Endothelial cell (in vitro differentiated cells): ENCODE results near the gene SOBP. TPM values are rescaled to one million over a fixed set of nuclear protein-coding genes. Genes with fewer than 3 reads are reported as not detected.

Experiments used
- DNase-seq: peaks from one replicate; pipeline ENCODE4 v3.0.0; 2021; ENCODE audit warnings: low spot score
- H3K27ac Mint-ChIP-seq: one replicate; pipeline ENCODE4 v1.8.0; 2021; ENCODE audit warnings: mixed read lengths, inconsistent platforms; ENCODE audit not compliant: unreplicated experiment
- H3K27me3 Mint-ChIP-seq: one replicate; pipeline ENCODE4 v1.8.0; 2021; ENCODE audit warnings: mild to moderate bottlenecking, moderate library complexity, mixed read lengths, inconsistent platforms; ENCODE audit not compliant: unreplicated experiment
- H3K36me3 Mint-ChIP-seq: one replicate; pipeline ENCODE4 v1.8.0; 2021; ENCODE audit warnings: mild to moderate bottlenecking, low read depth, mixed read lengths, inconsistent platforms; ENCODE audit not compliant: unreplicated experiment
- H3K4me1 Mint-ChIP-seq: one replicate; pipeline ENCODE4 v1.8.0; 2021; ENCODE audit warnings: mild to moderate bottlenecking, mixed read lengths, inconsistent platforms; ENCODE audit not compliant: unreplicated experiment
- H3K4me3 Mint-ChIP-seq: one replicate; pipeline ENCODE4 v1.8.0; 2021; ENCODE audit warnings: mild to moderate bottlenecking, mixed read lengths, inconsistent platforms; ENCODE audit not compliant: unreplicated experiment
- H3K9me3 Mint-ChIP-seq: one replicate; pipeline ENCODE4 v1.8.0; 2021; ENCODE audit warnings: mixed read lengths, inconsistent platforms; ENCODE audit not compliant: unreplicated experiment
- total RNA-seq: library from RNA; stranded (reverse); fragmentation: NEBNext Ultra II Directional; extraction: Animal tissue kit (Norgen Biotek cat#: 25700); gene quantifications from one replicate; pipeline ENCODE4 v1.2.1, GENCODE V29; 2021; ENCODE audit not compliant: unreplicated experiment
- TF ChIP-seq, protein P1 (sequence below): fragments of 200-600 bp; sonication (generic); IDR thresholded peaks from one replicate; pipeline ENCODE4 v1.5.0; 2021; ENCODE audit warnings: antibody characterized with exemption; ENCODE audit not compliant: unreplicated experiment

SOBP gene
- total RNA-seq, 1 donor from 2014 or later, result 1.5 TPM

- Mint-ChIP-seq H3K4me3 (no peak overlapping the region), H3K36me3 (no peaks in the 10 kb centered on the region), H3K4me1 (peaks cover 2% of the 10 kb centered on the region), H3K27me3 (no peaks in the 10 kb centered on the region), H3K9me3 (no peaks in the 10 kb centered on the region), H3K27ac (no peak overlapping the region)
- DNase-seq, result no peak
- TF ChIP-seq, protein P1, sequence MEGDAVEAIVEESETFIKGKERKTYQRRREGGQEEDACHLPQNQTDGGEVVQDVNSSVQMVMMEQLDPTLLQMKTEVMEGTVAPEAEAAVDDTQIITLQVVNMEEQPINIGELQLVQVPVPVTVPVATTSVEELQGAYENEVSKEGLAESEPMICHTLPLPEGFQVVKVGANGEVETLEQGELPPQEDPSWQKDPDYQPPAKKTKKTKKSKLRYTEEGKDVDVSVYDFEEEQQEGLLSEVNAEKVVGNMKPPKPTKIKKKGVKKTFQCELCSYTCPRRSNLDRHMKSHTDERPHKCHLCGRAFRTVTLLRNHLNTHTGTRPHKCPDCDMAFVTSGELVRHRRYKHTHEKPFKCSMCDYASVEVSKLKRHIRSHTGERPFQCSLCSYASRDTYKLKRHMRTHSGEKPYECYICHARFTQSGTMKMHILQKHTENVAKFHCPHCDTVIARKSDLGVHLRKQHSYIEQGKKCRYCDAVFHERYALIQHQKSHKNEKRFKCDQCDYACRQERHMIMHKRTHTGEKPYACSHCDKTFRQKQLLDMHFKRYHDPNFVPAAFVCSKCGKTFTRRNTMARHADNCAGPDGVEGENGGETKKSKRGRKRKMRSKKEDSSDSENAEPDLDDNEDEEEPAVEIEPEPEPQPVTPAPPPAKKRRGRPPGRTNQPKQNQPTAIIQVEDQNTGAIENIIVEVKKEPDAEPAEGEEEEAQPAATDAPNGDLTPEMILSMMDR, result no peak
Observed at GRCh38 chr6:107540465-107540857, 50.5 kb downstream of the SOBP start.

DNA sequence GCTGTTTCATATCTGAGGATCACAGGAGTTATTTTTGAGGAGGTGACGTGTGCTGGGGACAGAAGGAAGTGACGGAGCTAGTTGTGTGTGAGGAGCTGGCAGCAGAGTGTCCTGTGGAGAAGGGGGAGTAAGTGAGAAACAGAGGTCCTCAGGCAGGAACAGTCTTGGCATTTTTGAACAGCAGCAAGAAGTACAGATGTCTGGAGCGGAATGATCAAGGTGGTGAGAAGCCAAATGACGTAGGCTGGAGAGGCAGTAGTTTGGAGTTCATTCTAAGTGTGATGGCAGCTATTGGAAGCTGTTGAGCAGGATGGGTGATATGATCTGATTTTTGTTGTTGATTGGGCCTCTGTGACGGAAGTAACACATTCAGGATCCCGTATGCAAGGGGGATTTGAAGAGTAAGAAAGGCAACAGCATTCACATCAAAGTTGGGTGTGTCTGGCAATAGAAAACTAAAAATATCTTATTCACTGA lies 52.3 kb downstream of the SOBP start:
- H3K4me3 Mint-ChIP-seq, result no peak overlapping the region
- H3K27me3 Mint-ChIP-seq, result peaks cover 2% of the 10 kb centered on the region
- no peaks in the 10 kb centered on the region for H3K36me3 Mint-ChIP-seq
- TF ChIP-seq, protein P1, result no peak
- H3K9me3 Mint-ChIP-seq, result no peaks in the 10 kb centered on the region
- DNase-seq, result no peak
- H3K27ac Mint-ChIP-seq, result peak overlapping the region; percentile 0
- H3K4me1 Mint-ChIP-seq, result peaks cover 2% of the 10 kb centered on the region

GRCh38 chr6:107543088-107543487 lies 53.2 kb downstream of the SOBP start:
- Mint-ChIP-seq H3K4me1 (peaks cover 2% of the 10 kb centered on the region), H3K36me3 (no peaks in the 10 kb centered on the region), H3K9me3 (no peaks in the 10 kb centered on the region), H3K4me3 (no peak overlapping the region), H3K27ac (no peak overlapping the region), H3K27me3 (peaks cover 2% of the 10 kb centered on the region)
- DNase-seq, result no peak
- TF ChIP-seq, protein P1, result no peak

- peaks cover 2% of the 10 kb centered on the region for H3K4me1 Mint-ChIP-seq
- H3K27ac Mint-ChIP-seq, result no peak overlapping the region
- no peak overlapping the region for H3K4me3 Mint-ChIP-seq
- TF ChIP-seq, protein P1, result no peak
- no peaks in the 10 kb centered on the region for H3K36me3 Mint-ChIP-seq
- no peaks in the 10 kb centered on the region for H3K9me3 Mint-ChIP-seq
- peaks cover 2% of the 10 kb centered on the region for H3K27me3 Mint-ChIP-seq
- DNase-seq, result no peak
Observed at GRCh38 chr6:107543567-107543966, 53.6 kb downstream of the SOBP start.

- TF ChIP-seq, protein P1, result no peak
- Mint-ChIP-seq H3K4me3 (no peak overlapping the region), H3K4me1 (peaks cover 2% of the 10 kb centered on the region), H3K9me3 (no peaks in the 10 kb centered on the region), H3K27ac (no peak overlapping the region), H3K36me3 (no peaks in the 10 kb centered on the region), H3K27me3 (peaks cover 2% of the 10 kb centered on the region)
- DNase-seq, result no peak
Observed at GRCh38 chr6:107545763-107546162, 55.8 kb downstream of the SOBP start.
